Muscle of arm (tissue), 14 donors: ENCODE data around the gene WFDC12. TPM values are rescaled to one million over a fixed set of nuclear protein-coding genes. Genes with fewer than 3 reads are reported as not detected.
"Not testable (repeated sequence)": the region's sequence is repeated elsewhere in the genome, so short reads cannot be mapped to it uniquely, and the experiment has no call there.

Source experiments
- DNase-seq: peaks from one replicate; pipeline ENCODE4 v3.0.0-alpha.2; 2013
- long read RNA-seq, 11 donors: transcript quantifications; one replicate each; lab custom pipeline, GENCODE V29; 2026
- polyA plus RNA-seq, 12 donors: library from polyadenylated mRNA; unstranded; fragments of 120-200 nt; gene quantifications; one replicate each; pipeline ENCODE4 v1.2.1, GENCODE V29; 2013; ENCODE audit not compliant: insufficient read length in 12 of 12

The WFDC12 gene, protein sequence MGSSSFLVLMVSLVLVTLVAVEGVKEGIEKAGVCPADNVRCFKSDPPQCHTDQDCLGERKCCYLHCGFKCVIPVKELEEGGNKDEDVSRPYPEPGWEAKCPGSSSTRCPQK
- polyA plus RNA-seq = not detected
- long read RNA-seq, donor 1 = 0 reads
- long read RNA-seq, donor 2 = 0 reads
- long read RNA-seq, donor 3 = 0 reads
- long read RNA-seq, donor 4 = 0 reads
- long read RNA-seq, donor 5 = 0 reads
- long read RNA-seq, donor 6 = 0 reads
- long read RNA-seq, donor 7 = 0 reads
- long read RNA-seq, donor 8 = 0 reads
- long read RNA-seq, donor 9 = 0 reads
- long read RNA-seq, donor 10 = 0 reads
- long read RNA-seq, donor 11 = 0 reads

DNA sequence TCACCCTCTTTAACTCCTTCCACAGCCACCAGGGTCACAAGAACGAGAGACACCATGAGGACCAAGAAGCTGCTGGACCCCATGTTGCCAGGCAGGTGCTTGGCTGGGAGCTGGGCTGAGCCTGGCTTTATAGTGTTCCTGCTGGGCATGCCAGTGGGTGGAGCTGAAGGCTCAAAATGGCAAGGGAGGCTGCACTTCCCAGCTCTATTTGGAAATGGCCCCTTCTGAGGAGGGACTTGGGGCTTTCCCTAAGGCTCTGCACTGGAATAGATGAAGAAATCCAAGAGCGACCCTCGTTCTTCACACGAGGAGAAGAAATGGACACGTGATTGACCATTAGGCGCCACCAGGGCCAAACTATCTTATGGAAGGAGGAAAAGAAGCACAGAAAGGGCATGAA, at the start of gene WFDC12:
WFDC12 (minus strand) TSS at position 101 of the 400 bp plus-strand sequence; CDS start at position 83, 18 bp downstream.
- no peak for DNase-seq

DNA sequence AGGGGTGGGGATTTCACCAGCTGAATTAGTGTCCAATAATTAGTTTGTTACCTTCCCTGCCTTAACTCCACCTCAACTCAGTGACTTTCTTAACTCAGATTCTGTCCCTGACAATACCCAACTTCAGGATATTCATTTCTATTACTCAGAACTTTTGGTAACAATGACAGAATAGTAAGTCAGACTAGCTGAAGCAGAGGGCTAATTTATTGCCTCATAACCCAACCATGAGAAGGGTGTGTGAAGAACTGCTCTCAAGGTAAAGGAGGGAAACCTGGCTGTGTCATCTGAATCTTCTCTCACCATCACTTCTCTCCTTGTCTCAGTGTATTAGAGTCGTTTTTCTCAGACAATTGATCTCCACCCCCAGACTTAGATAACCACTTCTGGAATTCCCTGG, 49.3 kb upstream of the WFDC12 start:
- DNase-seq = no peak

DNA sequence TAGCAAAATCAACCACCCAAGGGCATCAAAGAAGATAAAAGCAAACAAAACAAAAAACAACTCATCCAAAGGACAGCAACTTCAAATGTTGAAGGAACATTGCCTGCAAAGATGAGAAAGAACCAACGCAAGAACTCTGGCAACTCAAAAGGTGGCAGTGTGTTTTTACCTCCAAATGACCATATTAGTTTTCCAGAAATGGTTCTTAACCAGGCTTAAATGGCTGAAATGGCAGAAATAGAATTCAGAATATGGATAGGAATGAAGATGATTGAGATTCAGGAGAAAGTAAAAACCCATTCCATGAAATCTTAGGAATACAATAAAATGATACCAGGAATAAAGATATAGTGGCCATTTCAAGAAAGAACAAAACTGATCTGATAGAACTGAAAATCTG, 40.6 kb upstream of the WFDC12 start:
- no peak for DNase-seq

DNA sequence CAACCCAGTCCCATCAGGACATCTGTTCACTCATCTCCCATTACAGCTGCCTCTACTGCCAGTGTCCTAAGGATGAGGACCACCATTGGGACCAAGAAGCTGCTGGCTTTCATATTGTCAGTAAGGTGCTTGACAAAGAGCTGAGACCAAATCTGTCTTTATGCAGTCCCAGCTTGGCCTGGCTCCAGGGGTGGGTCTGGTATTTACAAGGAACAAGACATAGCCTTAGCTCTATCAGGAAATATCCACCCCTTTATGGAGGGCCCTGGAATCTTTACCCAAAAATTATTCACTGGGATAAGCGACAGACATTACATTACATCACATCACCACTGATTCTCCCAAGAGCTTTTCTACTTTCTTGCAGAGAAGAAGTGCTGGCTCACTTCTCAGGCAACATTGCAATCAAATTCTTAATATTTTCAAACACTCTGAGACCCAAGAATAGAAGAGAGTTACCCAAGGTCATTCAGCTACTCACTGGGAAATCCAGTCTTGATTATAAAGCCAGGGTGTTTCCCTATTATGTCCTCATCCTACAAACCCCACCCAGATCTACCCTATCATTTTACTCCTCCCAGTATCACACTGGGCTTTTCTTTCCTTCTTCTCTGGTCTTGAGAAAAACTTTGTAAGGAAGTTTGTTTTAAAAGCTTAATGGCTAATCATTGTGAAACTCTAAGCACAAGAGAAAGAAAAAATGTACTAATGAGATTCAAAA, 39.0 kb upstream of the WFDC12 start:
- no peak for DNase-seq

DNA sequence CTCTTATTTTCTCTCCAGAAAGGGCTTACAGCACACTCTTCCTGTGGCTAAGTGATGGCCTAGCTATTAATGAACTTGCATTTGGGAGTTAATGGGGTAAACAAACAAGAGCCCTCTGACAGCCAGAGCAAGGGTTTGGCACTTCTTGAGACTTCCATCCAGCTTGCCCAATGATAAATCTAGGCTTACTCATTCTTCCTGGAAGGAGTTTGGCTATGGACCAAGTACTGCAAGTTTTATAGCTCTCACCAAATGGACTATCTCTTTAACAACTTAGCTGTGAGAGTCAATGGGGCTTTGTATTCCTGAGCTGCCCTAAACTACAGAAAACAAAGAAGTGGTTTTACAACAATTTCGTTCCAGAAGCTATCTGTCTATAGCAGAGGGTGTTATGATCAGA, 33.7 kb upstream of the WFDC12 start:
- no peak for DNase-seq

DNA sequence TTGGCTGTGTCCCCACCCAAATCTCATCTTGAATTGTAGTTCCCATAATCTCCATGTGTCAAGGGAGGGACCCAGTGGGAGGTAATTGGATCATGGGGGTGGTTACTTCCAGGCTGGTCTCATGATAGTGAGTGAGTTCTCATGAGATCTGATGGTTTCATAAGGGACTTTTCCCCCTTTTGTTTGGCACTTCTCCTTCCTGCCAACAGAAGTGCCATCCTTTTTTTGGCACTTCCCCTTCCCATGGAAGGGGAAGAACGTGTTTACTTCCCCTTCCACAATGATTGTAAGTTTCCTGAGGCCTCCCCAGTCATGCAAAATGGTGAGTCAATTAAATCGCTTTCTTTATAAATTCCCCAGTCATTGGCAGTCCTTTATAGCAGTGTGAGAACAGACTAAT, 32.4 kb upstream of the WFDC12 start:
- DNase-seq = no peak

DNA sequence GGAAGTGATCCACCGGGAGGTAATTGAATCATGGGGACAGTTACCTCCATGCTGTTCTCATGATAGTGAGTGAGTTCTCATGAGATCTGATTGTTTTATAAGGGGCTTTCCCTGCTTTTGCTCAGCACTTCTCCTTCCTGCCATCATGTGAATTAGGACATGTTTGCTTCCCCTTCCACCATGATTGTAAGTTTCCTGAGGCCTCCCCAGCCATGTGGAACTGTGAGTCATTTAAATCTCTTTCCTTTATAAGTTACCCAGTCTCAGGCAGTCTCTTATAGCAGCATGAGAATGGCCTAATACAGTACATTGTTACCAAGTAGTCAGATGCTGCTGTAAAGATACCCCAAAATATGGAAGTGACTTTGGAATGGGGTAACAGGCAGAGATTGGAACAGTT, 30.5 kb upstream of the WFDC12 start:
- not testable (repeated sequence) for DNase-seq

DNA sequence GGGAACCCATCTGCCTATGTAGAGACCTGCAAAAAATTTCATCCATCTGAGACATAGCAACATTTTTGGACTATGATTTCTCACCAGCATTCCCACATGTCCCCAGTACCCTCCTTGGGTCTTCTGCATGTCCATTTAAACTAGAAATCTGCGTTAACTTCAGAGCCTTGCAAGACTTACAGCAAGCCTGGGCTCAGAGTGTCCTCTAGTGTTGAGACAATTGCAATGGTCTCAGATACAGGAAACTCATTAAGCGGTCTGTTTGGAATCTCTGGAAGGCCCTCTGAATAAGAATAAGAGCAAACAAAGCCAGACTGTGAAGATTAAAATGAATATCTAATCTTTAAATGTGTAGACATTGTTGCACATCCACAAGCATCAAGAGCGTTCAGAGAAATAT, 29.9 kb upstream of the WFDC12 start:
- DNase-seq = no peak

DNA sequence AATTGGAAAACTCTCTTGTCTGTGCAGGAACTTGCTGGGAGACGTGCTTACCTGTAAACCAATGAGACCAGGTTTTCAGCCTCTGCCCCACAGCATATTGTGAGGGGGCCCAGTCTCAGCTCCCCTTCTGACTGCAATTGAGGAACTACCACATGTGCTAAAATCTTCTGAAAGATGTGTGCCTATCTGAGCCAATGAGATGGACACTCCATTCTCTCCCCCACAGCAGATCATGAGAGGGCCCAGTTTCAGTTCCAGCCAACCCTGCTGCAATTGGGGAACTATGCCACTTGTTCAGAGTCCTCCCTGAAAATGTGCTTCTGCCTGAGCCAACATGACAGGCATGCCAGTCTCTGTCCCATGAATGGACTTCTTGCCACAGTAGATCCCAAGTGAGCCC, 29.5 kb upstream of the WFDC12 start:
- peak; percentile 7 for DNase-seq

DNA sequence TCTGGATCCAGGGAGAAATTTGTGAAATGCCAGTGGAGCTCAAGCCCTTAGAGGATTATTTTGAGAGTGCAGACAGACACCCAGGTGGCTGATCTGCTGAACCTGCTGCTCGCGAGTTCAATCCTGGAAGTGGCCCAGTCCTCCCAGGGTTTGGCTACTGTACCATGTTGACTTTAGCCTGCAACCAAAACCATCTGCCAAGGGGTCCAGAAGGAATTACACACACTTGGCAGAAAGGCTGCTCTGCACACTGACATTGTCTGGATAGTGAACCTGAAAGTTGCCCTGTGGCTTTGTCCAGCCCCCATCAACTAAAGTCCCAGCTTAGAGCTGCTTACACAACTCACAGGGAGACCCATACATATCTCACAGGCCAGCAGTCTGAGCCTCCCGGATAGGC, 28.9 kb upstream of the WFDC12 start:
- DNase-seq = no peak

DNA sequence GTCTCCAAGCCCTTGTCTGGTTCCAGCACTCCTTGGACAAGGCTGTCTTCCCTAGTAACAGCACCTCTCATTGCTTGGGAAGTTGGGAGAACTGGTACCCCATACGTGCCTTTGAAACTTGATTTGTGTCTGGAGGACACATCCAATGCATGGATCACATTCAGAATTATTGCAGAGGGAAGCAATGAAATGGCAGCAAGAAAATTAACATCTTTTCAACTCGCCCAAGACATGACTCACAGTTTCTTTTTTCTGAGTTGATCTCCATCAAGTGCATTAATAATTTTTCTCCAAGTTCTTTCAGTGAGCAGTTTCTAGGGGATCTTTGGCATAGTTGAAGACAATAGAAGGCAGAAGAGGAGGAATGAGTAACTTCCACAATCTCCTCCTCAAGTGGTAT, 28.1 kb upstream of the WFDC12 start:
- no peak for DNase-seq

DNA sequence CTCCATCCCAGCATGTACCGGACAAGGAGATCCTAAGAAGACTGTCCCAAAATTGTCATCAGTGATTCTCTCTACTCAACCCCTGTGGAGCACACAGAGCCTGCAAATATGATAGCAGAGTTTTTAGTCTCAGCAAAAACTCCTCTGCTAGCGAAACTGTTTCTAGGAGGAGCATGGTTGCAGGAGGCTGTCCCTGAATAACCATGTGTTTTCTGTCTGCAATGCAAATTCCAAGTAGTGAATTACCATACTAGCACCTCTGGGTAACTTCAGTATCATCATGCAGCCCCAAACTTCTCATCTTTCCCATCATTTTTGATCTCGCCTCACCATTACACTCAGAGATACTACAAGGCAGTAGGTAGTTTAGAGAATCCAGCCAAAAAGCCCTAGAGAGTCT, 24.8 kb upstream of the WFDC12 start:
- DNase-seq = no peak

DNA sequence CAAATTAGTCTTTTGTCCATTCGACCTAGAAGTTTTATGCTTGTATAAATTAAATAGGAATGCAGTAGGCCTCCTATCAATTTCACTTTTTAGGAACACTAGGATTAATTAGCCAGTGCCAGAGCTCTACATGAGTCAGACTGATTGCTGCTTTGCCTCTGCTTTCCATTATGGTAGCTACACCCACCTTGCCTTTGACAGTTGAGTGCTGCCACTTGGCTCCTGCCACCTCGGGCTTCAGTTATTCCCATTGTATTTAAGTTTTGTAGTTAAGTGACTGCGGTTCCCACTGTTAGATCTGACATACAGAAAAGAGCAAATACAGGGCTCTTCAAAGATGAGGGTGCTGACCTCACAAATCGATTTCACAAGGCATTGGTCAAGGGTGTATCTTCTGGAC, 16.6 kb upstream of the WFDC12 start:
- no peak for DNase-seq

DNA sequence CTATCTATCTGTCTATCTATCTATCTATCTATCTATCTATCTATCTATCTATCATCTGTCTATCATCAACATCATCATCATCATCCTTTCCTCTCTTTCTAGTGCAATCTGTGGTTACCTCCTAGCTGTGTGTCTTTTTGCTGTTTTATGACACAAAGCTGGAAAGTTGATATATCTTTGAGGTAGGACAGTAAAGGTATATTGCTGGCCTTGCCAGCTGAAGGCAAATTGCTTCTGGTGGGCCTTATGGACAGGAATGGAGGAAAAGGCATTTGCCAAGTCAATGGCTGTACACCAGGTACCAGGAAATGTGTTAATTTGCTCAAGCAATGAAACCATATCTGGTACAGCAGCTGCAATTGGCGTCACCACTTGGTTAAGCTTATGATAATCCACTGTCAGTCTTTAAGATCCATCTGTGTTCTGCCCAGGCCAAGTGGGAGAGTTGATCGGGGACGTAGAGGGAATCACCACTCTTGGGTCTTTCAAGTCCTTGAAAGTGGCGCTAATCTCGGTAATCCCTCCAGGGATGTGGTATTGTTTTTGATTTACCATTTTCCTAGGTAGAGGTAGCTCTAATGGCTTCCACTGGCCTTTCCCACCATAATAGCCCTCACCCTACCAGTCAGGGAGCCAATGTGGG, 15.6 kb upstream of the WFDC12 start:
- not testable (repeated sequence) for DNase-seq

DNA sequence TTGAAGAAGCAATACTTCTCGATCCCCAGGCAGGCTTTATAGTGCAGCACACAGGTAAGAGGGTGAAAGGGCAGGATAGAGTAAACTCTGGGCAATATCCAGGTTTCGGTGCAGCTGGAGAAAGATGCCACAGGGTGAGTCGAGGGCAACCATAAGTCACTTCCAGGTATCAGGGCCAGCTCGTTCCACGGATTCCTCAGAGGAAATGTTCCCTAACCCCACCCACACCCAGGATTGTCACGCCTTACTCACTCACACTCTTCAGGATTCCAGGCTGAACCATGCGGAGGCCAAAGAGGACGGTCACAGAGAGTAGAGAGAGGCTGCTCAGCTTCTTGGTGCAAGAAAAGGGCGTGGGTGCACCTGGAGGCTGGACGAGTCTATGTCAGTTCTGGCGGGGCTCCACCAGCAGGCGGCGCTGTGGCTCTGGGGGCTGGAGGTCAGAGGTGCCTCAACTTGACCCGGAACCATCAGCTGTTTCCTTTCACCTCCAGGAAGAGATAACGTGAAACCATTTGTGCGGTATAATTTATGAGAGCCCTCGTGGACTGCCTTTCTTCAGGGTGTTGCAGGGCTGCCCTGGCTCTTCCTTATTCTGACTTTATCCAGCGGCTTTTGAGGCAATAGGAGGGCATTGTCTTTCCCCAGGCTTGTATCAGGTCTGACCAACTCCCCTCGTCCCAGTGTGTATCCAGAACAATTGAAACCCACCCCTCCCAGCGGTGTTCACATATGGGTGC, 14.5 kb upstream of the WFDC12 start:
- no peak for DNase-seq

DNA sequence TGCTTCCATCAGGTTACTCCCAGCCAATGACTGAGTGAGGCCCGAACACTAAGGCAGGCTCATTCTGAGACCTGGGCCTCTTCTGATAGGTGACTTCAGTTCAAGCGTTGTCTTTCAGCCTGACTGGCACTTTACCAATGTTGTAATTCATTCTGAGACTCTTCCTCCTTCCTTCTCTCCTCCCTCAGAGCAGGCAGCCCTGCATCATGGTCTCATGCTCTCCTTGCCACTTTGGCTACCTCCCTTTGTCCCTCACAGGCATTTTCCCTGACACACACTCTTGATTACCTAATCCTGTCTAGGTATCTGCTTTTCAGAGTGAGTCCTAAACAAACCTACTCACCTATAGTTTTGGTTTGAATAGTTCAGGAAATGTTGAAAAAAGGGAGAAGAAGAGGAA, 12.6 kb upstream of the WFDC12 start:
- no peak for DNase-seq

DNA sequence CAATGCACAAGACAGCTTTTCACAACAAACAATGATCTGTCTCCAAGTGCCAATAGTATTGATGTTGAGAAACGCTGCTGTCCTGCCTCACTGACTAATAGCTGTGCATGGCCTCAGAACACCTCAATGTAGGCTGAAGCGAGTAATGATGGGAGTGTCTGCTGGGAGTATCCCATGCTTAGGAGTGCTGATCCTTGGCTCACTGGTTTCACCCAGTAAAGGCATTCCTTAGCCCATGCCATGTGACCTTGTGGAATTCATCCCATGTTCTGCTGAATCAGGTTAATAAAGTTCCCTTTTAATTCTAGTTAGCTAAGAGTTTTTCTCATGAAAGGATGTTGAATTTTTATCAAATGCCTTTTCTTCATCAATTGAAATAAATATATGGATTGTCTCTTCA, 3.8 kb upstream of the WFDC12 start:
- DNase-seq = no peak

DNA sequence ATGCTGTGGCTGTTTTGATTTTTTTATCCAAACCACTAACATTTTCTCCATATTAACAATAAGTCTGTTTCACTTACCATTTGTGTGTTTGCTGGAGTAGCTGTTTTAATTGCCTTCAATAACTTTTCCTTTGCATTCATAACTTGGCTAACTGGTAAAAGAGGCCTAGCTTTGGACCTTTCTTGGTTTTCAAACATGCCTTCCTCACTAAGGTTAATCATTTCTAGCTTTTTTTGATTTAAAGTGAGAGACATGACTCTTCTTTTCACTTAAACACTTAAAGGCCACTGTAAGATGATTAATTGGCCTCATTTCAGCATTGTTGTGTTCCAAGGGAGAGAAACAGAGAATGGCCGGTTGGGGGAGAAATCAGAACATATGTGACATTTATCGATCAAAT, 2.9 kb downstream of the WFDC12 start:
- no peak for DNase-seq

DNA sequence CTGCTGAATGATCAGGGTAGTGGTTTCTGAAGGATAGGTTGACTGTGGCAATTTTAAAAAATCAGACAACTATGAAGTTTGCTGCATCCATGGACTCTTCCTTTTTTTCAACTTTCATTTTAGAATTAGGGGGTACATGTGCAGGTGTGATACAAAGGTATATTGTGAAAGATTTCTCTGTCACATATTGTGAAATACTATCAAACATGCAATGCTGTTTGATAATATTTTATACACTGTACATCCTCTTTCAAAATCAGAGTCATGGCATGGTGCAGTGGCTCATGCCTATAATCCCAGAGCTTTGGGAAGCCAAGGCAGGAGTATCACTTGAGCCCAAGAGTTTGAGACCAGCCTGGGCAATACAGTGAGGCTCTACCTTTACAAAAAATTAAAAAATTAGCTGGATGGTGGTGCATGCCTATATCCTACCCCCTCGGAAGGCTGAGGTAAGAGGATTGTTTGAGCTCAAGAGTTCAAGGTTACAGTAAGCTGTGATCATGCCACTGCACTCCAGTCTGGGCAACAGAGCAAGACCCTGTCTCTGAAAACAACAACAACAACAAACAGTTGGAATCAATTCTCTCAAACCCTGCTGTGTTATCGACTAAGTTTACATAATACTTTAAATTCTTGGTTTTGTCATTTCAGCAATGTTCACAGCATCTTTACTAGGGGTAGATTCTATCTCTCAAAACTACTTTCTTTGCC, 4.6 kb downstream of the WFDC12 start:
- DNase-seq = no peak

DNA sequence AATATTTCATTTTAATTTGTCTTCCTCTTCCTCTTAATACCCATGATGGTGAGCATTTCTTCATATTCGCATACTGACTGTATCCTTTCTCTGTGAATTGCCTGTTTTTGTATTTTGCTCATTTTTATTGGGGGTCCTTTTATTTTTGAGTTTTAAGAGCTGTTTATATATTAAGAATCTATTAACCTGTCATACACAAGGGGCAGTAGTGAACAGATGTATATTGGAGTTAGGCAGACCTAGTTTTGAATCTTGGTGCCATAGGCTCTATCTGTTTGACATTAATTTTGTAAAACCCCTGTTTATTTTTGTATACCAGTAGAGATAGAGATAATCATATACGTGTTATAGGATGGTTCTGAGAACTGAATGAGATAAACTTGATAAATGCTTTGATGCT, 6.2 kb downstream of the WFDC12 start:
- DNase-seq = no peak

DNA sequence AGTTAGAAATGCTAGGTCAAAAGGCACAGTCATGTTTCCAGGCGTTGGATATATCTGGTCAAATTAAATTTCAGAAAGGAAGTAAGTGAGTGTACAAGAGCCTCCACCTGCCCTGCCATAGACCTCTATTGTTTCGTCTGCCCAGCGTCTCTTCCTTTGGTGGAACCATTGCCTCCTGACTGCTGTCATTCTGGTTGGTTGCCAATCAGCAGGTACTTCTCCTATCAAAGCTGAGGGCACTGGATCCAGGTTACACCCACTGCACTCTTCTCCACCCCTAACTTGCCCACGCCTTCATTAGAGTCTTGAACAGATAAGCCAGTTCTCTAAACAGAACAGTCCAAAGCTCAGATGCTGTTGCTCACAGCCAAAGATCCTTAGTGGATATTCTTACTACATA, 6.7 kb downstream of the WFDC12 start:
- no peak for DNase-seq

DNA sequence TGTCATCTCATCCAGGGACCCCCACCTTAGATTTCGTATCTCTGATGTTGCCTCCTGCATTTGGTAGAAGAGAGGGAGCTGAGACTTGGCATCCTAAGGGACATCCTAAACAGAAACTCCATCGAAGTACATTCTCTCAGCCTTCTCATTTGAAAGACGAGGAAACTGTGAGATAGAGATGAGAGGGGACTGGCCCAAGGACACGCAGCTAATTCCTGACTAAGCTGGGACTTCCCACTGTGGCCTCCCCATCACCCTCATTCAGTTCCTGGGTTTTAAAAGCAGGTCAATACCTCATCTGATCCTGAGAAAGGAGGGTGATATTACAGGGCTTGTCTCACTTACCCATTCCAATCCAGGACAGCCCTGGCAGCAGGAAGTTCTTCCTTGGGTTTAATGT, 8.4 kb downstream of the WFDC12 start:
- DNase-seq = no peak
